CD4-positive, alpha-beta T cell treated with Interleukin-10 for 1 hour (primary cell): ENCODE results near the gene HSF5.
"Not testable (repeated sequence)": the region's sequence is repeated elsewhere in the genome, so short reads cannot be mapped to it uniquely, and the experiment has no call there.

ENCODE experiments used
- DNase-seq: peaks from one replicate; pipeline ENCODE4 v3.0.0-alpha.2; 2020

Gene HSF5

DNA sequence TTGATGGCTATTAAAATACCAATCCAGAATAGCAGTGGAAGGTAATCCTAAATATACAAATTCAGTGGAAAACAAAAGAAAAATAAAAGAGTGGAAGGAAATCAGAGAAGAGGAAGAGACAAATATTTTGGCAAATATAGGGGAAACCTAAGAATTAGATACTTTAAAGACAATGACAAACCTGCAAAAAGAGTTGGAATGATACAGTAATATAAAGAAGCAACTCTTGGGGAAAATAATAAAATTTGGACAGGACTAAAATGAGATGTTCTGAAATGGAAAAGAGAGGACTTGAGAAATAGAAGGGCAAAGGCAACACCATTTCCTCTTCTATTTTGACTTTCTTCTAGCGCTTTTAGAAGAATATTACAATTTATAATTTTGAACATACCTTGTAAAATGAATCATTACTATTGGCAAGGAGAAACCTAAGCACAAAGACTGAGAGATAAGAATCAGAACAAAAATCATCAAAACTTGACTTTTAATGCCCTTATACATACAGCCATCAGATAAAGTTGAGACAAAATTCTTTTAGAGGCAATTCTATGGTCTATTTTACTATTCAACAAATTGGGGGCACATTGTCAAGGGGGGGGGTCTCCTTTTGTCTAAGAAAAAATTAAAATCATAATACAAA, 76.0 kb downstream of the HSF5 start:
- DNase-seq: no peak

DNA sequence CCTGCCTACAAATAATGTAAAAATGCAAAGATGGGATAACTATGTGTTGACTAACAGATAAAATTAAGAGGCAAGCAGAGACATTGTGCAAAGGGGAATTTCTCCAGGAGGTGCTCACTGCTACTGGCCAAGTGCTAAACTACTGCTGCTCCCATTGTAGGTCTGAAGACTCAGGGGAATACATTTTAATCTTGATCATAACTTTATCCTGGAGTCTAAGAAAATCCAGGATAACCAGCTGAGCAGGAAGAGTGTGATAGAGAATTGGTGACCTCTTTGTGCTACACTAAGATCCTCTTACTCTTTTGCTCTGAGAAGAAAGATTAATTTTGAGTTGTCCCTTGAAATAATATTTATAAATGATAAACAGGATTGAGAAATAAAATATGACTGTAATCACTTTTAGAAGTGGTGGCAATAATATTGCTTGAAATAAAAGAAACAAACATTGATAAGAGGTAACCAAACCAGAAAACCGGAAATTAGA, 76.8 kb downstream of the HSF5 start:
- no peak for DNase-seq

DNA sequence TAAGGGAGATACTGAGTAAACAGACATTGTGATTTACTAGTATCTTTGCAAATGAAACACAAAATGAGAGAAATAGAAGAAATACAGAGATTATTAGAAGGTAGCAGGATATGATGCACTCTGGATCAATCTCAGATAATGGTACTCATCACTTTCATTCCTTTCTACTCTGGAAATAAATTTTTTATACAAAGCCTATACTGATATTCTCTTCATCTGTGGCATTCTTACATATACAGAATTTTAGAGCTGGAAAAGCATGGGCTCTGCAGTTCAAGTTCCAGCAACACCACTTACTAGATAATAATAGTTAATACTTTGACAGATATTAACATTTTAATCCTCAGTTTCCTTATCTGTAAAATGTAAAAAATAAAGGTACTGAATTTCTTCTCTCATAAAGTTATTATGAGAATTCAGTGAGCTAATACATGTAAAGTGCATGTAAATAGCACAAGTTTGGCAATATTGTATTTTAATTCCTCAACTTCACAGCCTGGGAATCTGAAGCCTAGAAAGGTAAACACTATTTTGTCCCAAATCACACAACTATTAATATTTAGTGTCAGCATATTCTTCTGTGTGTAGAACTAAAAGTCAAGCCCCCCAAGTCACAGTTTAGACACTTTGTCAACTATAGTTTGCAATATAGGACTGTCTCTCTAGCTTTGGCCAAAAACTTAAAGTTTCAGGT, 77.3 kb downstream of the HSF5 start:
- DNase-seq: no peak

DNA sequence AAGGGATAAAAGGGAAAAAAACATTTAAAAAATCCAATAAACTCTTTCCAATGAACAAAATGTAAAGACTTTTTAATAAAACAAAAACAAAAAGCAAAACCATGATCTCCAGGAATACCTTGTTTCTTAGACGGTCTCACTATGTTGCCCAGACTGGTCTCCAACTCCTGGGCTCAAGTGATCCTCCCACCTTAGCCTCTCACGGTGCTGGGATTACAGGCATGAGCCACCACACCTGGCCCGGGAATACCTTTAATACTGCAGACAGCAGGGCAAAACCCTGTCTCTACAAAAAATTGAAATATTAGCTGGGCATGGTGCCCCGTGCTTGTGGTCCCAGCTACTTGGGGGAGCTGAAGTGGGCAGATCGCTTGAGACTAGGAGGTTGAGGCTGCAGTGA, 78.8 kb downstream of the HSF5 start:
- no peak for DNase-seq

DNA sequence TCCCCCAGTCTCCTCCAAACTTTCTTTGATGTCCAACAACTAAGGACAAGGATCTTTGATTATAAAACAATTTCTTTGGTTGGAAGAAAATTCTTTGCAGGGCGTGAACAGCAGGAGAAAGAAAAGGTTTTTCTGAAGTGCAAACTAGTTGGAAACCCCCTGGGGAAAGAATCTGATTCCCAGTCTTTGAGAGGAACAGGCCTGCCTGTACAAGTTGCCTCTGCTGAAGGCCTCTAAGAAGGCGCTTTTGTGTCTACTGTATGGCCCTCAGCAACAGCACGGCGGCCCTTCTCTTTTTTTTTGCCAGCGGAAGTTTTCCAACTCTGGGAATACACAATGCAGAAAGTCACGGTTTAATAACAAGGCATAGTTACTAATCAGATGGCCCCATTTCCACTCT, 84.9 kb downstream of the HSF5 start:
- DNase-seq: no peak

DNA sequence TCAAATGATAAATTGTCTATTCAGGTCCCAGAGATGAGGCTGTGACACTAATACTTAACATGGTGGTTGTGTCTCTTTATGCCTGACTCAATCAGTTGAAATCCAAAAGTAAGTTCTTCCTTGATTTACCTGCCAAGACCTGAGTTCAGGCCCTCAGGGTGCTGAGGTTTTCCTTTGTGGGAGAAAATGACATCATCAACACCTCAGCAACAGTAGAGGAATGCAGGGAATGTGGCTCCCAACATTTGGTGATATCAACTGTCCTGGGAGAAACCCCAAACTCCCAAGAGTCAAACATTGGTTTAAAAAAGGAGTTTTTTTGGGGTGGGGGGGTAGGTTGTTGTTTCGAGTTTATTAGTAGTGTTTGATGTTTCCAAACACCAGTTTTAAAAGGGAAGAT, 85.5 kb downstream of the HSF5 start:
- DNase-seq: no peak

DNA sequence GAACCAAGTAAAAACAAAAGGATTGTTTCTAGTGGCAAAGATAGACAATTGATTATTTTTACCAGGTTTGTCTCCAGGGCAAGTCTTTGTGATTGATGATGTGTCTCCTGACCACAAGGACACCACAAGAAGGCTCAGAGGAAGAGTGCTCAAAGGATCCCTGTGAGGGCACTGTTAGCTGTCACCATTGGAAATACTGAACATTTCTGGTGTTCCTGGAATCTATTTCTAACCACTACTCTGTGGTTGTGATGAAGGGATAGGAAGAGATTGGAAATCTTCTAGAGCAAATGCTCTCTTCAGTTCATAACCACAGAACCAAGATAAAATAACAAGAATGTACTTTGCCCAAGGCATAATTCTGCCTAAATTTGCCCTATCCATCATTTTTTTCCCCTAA, 86.2 kb downstream of the HSF5 start:
- no peak for DNase-seq

DNA sequence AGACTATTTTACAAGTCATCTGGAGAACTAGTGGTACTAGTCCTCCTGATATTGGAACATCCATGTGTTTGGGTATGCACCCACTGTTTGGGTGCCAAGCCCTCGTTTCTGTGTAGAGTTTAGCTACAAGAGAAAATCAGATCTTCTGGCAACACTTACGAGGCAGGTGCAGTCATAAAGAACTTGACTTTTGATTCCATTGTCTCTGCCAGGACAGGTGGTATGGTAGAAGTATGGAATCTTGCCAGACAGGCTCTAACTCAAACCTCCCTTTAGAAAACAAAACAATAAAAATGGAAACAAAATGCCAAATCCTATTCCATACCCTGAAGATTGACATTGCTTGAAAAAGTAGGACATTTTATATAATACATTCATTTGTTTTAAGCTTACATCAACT, 86.9 kb downstream of the HSF5 start:
- DNase-seq: no peak

DNA sequence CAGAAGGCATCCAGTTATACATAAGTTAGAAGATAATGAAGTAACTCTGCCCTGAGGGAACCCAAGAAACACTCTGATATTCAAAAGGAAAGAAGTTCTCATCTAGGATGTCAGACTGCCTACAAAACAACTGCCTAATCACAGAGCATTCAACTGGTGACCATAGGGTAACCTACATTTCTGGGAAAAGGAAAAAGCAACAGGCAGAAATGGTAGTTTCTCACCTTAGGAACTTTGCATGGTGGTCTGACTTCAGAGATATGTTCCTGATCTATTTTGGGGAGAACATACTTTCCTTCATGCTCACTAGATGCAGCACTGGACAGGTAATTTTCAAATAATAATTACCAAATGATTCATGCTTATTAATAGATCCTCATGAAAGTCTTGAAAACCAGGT, 87.4 kb downstream of the HSF5 start:
- DNase-seq: no peak

DNA sequence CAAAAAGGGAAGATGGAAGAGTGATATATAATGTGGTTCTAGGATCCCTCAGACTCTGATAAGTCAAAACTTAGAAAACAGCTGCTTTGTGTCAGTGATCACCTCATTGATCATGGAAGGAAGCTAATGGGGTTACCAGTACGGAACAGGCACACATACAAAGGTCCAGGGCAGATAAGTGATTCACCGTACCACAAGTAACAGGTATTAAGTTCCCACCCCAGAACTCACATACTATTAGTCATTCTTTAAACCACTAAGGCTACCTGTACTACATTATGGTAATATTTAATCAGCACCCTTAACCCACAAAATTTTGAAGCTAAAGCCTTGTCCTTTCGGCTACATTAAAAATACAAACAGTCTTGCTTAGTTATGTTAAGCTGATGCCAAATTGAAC, 88.2 kb downstream of the HSF5 start:
- DNase-seq: no peak

DNA sequence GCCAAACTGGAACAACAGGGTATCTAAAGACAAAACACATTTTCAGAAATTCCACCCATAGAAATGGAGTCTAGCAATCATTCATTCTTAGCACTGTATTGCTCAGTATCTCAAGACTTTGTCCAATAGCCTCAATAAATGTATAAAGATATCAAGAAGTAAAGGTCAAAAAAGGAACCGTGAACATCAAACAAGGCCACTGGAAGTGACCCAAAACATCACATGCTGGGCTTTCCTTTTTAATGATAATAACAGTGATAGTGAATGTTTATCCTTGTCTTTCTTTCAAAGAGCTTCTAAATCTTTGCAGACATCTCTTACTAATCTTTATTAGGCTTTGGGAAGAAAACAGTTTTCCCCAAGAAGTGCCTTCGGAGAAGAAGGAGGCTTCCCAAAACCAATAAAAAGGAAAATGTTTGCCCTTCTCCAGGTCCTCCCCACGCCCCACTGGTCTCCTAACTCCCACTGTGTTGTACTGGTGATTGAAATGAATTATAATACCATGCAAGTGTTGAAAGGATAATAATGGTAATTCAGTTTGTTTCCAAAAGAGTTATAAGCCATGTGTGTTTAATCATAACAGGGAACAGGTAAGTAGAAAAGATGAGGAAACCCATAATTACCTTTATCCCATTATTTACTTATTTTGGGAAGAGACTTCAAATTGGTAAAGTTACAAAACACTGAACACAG, 89.5 kb downstream of the HSF5 start:
- DNase-seq: no peak

DNA sequence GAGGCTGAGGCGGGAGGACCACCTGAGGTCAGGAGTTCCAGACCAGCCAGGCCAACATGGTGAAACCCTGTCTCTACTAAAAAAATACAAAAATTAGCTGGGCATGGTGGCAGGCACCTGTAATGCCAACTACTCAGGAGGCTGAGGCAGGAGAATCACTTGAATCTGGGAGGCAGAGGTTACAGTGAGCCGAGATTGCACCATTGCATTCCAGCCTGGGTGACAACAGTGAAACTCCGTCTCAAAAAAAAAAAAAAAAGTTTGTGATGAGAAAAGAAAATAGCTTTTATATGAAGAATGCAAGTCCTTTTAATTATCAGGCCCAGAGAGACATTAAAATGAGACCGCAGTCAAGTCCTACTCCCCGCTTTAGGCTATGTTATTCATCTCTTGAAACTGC, 90.8 kb downstream of the HSF5 start:
- not testable (repeated sequence) for DNase-seq

DNA sequence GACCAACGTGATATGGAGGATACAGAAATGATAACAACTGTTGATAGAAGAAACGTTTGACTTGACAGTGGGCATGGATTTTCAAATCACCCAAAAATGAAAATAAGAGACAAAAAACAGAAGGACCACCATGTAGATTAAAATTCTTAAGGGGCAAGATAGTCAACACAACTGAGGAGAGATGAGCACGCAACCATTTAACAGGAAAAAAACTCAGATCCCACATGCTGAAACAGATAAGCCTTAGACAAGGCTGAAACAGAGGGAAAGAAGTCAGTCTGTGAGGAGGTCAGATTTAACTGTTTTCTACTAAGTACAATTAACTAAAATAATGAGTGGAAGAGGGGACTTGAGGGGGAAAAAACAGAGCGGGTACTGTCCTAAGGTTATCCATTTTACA, 92.0 kb downstream of the HSF5 start:
- DNase-seq: no peak

DNA sequence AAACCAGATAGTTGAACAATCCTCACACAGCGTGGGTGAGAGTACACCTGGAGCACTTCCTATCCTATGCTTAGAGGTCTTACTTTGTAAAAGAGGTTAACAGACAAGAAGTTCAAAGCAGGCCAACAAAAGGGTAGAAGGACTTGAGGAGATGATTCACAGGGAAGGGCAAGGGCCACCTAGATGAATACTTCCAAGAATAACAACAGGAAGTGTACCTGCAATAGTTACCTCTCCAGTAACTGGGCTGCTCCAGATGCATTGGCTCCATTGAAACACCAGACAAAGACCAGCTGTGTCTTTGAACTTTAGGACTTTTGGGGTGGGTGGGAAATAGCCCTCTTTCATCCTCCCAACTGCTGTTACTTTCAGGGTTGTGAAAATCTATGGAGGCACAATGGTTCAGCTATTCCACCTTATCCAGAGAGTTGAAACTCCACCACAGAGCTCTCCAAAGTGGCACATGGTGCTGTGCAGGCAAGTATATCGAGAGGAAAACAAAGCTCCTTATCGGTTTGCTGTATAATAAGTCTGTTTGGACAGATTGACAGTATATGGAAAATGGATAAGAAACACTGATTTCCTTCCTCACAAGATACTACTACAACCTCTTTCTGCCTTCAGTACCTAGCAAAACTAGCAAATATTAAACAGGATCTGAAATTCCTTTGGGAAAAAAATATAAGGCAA, 93.5 kb downstream of the HSF5 start:
- no peak for DNase-seq

DNA sequence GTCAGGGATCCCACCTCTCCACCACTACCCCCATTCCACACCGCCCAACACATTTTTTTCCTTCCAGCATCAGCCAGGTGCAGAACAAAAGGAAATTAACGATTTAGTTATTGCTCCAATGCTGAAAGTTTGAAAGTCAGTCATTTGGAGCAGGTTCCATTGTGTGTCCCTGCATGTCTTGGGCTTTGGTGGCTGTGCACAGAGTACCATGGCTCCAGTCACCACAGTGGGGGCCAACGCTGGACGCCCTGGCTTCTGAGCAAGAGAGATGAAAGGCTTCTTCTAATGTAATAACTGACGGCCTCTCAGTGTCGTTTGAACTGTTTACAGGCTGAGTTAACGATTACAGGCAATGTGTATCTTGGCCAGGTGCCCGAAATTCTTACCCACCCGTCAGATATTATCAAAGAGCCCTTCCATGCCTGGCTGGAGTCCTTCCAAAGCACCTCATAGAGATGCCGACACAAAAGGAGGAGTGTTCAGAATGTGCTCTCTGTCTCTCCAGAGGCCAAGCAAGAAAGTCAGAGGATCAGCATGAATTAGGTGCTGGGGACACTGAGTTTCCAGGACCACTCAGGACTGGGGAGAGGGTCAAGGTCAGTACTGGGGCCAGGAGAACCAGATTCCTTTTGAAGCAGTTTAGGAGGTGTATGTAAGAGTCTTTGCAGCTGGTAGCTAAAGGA, 96.8 kb downstream of the HSF5 start:
- DNase-seq: no peak

DNA sequence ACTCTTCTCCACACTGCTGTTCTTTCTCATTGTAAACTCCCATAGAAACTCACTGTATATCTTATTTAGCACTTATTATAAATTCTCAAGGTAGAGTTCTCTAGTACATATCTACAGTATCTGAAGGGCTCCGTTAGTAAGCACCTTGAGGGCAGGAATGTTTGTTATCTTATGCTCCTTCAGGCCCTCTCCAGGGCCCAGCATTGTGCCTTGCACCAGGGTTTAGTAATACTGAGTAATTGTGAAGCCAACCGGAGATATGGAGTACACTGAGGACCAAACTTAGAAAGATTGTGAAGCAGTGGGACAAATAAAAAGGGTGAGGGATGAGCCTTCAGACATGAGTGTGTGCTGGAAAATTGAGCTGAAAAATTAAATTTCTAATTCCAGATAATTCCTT, 97.3 kb downstream of the HSF5 start:
- DNase-seq: no peak

DNA sequence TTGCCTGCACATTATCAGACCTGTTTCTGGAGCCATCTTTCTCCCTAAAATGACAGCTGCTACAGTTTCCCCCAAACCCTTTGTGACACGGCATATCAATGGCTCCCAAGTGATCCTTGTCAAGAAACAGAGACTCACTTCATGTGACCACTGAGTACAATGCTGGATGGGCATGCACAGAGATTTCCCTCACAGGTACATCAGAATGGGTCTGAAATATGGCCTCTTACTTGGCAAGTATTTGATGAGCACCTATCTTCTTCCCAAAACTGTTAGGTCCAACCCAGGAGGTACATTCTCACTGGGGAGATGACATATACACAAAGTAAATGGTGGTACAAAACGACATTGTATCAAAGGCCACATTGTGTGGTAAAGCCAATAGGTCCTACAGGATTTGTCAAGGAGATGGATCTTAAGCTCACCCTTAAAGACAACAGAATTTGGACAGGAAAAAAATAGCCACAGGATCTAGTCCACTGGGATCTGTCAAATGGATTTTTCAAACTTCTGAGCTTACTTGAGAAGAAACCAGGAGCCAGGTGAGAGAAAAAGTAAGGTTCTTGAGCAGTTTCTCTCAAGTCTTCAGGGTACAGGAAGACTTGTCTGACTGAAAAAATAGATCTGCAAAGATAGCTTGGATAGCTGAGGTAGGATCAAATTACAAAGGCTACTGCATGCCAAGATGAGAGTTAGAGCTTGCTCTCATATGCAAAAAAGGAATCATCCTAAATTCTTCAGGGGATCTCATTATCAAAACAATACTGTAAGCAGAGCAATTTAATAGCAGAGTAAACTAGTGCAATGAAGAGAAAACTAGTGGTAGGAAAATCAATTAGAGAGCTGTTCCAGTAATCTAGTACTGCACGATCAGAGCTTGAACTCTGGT, 99.7 kb downstream of the HSF5 start:
- no peak for DNase-seq

DNA sequence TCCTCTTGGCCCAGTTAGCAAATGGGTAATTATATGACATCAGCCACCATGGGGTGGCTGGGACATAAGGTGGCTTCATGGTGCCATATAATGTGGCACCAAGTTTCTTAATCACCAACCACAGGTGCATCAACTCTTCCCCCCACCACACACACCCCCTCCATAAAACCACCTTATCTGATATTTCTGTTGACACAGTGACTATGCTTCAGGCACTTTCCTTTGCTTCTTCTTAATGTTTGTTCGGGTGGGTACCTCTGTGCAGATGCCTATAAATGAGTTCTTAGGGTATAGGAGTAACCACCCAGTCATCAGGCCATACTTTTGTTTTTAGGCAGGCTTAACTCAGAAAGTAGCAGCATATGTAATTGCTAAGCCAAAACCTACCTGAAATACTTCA, 100.4 kb downstream of the HSF5 start:
- no peak for DNase-seq

DNA sequence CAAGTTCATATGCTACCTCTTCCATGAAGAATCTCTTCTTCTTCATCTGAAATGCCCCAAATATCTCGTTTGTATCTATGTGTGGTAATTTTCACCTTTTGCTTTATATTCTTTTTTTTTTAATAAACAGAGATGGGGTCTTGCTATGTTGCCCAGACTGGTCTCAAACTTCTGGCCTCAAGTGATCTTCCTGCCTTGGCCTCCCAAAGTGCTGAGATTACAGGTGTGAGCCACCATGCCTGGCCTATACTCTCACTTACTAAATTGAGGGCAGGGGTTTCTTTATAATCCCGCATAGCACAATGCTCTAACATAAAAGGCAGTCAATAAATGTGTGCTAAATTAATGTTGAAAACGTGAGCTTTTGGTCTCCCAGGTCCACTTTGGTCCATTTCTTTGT, 101.5 kb downstream of the HSF5 start:
- DNase-seq: no peak

DNA sequence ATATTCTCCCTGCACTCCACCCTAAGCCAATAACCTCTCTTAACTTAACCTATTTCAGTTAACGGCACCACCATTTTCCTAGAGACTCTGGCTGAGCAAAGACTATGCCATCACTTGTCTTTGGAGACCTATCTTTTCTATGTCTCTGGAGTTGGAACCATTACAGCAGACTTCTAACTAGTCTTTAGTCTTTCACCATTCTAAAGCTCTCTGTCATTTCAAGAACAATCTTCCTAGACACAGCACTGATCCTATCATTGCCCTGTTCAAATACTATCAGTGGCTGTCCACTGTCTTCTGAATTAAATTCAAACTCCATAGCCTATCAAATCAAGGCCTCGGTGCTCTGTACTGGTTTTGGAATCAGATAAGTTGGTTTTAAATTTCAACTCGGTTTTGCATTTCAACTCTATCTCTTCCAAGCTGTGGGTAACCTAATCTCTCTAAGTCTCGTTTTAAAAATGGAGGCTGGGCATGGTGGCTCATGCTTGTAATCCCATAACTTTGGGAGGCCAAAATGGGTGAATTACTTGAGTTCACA, 102.8 kb downstream of the HSF5 start:
- no peak for DNase-seq

DNA sequence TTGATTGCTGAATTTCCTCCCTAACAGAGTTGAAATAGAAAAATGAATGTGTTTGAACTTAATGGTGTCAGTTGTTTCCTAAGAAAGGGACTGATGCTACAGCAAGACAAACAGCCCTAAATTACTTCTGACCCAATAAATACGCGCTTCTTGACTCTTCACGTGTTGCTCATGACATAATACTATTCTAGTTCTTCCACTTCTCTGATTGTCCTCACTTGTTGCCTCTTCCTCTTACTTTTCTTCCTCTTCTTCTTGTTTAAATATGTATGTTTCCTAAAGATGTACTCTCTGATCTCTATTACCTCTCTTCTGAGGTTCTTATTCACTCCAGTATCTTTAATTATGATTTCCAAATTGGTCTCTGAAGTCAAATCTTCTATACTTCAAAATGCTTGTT, 103.3 kb downstream of the HSF5 start:
- no peak for DNase-seq
